GM19397 (cell line): ENCODE results near the gene DNAL4.

Source experiments
- ATAC-seq: cut with Tn5 transposase; IDR thresholded peaks from one replicate; pipeline ENCODE4 v1.9.1; 2021; ENCODE audit warnings: mild to moderate bottlenecking, moderate library complexity; ENCODE audit not compliant: unreplicated experiment

DNAL4 gene

GRCh38 chr22:38793721-38794466, at the start of gene DNAL4:
TSS of gene DNAL4 (minus strand) at chr22:38794143. CDS start at chr22:38782731, 11,412 bp downstream.
- peak; percentile 88 for ATAC-seq

- ATAC-seq = no peak
These were observed 49.3 kb upstream of the DNAL4 start for GRCh38 chr22:38843201-38843656.

GRCh38 chr22:38842512-38843200, 48.7 kb upstream of the DNAL4 start:
- no peak for ATAC-seq

GRCh38 chr22:38841635-38842034, 47.7 kb upstream of the DNAL4 start:
- ATAC-seq = no peak

GRCh38 chr22:38841211-38841610, 47.3 kb upstream of the DNAL4 start:
- no peak for ATAC-seq

GRCh38 chr22:38840129-38840528, 46.2 kb upstream of the DNAL4 start:
- ATAC-seq = no peak

GRCh38 chr22:38839686-38840085, 45.7 kb upstream of the DNAL4 start:
- no peak for ATAC-seq

- no peak for ATAC-seq
These were observed 43.5 kb upstream of the DNAL4 start for GRCh38 chr22:38837414-38837928.

GRCh38 chr22:38835888-38836301, 42.0 kb upstream of the DNAL4 start:
- no peak for ATAC-seq

- ATAC-seq = no peak
These were observed 41.0 kb upstream of the DNAL4 start for GRCh38 chr22:38834991-38835390.

- no peak for ATAC-seq
These were observed 40.4 kb upstream of the DNAL4 start for GRCh38 chr22:38834215-38834953.

GRCh38 chr22:38833061-38833460, 39.1 kb upstream of the DNAL4 start:
- no peak for ATAC-seq

GRCh38 chr22:38832005-38832978, 38.3 kb upstream of the DNAL4 start:
- ATAC-seq = no peak

- ATAC-seq = no peak
These were observed 37.4 kb upstream of the DNAL4 start for GRCh38 chr22:38831166-38831945.

GRCh38 chr22:38830845-38831108, 36.8 kb upstream of the DNAL4 start:
- no peak for ATAC-seq

GRCh38 chr22:38830026-38830844, 36.3 kb upstream of the DNAL4 start:
- no peak for ATAC-seq

- no peak for ATAC-seq
These were observed 35.5 kb upstream of the DNAL4 start for GRCh38 chr22:38829485-38829884.

- no peak for ATAC-seq
These were observed 34.8 kb upstream of the DNAL4 start for GRCh38 chr22:38828616-38829205.
